ENCODE measurements around the gene TEDDM1. TPM values are rescaled to one million over a fixed set of nuclear protein-coding genes. Genes with fewer than 3 reads are reported as not detected.

The TEDDM1 gene
- total and polyA plus RNA-seq, 2 donors (not counting 3 experiments of a cell fraction or from before 2014, with no cell fraction given): not detected

DNA sequence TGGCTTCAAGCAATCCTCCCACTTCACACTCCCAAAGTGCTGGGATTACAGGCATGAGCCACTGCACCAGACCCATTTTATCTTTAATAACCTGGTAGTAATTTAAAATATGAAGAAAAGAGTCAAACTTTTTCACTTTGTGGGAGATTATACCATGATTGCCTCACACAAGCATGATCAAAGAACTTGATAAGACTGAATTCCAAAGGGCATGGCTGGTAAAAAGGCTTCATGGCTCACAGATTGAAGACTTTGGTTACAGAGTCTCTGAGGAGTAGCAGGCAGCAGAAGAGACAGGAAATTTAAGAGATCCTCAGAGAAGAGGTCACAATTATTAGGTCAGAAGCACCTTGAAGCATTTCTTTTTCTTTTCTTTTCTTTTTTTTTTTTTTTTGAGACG is 33.1 kb upstream of the TEDDM1 start:
- H3K36me3 ChIP-seq (ENCODE audit: control insufficient read depth in 2 of 2, extremely low read depth in 1 of 2, insufficient read depth in 2 of 2, low read length in 2 of 2): no peaks in the 10 kb centered on the region
- no TSS peak for BruUV-seq (replicated peaks)
- no peaks in the 10 kb centered on the region for H3K9me3 ChIP-seq (replicated peaks; ENCODE audit: control insufficient read depth, insufficient read depth, low read length)
- CTCF ChIA-PET: no interaction called here
- H2AFZ ChIP-seq (ENCODE audit: low read depth, low read length): no peak overlapping the region
- no peak for FAIRE-seq
- intact Hi-C loops (cut with micrococcal nuclease) (no loop called here), dilution Hi-C loops (cut with MboI; ENCODE audit: extremely low pct_ligation_motif_present, low sequenced_read_pairs) (no loop called here)
- no peaks in the 10 kb centered on the region for H3K4me1 ChIP-seq (ENCODE audit: control insufficient read depth, extremely low read depth, insufficient read depth, low read length)
- H4K20me1 ChIP-seq (replicated peaks; ENCODE audit: control insufficient read depth, extremely low read depth, insufficient read depth, low read length): no peaks in the 10 kb centered on the region
- TF ChIP-seq, protein P1, sequence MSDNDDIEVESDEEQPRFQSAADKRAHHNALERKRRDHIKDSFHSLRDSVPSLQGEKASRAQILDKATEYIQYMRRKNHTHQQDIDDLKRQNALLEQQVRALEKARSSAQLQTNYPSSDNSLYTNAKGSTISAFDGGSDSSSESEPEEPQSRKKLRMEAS (IDR thresholded peaks at IDR 0.05; ENCODE audit: insufficient read depth, insufficient read length): no peak
- no peaks in the 10 kb centered on the region for H3K27me3 ChIP-seq (ENCODE audit: control insufficient read depth in 2 of 2, insufficient read depth in 2 of 2, low read length in 2 of 2)
- H3K79me2 ChIP-seq (ENCODE audit: control insufficient read depth, insufficient read depth, low read length): no peaks in the 10 kb centered on the region
- no peak for DNase-seq (ENCODE audit: low read depth, low spot score)
- H3K4me2 ChIP-seq (ENCODE audit: insufficient read depth, low read length): no peak overlapping the region
- no peak overlapping the region for H3K9ac ChIP-seq (replicated peaks; ENCODE audit: extremely low read depth, insufficient read depth, low read length)
- no peaks in the 10 kb centered on the region for H3K9me1 ChIP-seq (replicated peaks; ENCODE audit: control insufficient read depth, extremely low read depth, insufficient read depth, low read length)
- H3K27ac ChIP-seq (ENCODE audit: insufficient read depth, low read depth, low read length): no peak overlapping the region
- POLR2A ChIA-PET: no interaction called here
- H3K4me3 ChIP-seq (replicated peaks in 1 of 3; ENCODE audit: insufficient read depth in 1 of 3, low read depth in 1 of 3, low read length in 3 of 3): no peak overlapping the region

- BruUV-seq (replicated peaks): no TSS peak
- CTCF ChIA-PET: no interaction called here
- FAIRE-seq: no peak
These were observed 30.8 kb upstream of the TEDDM1 start for GRCh38 chr1:182431278-182431677.

More at GRCh38 chr1:182431278-182431677, 30.8 kb upstream of the TEDDM1 start:
- intact Hi-C loops (cut with micrococcal nuclease) (no loop called here), dilution Hi-C loops (cut with MboI; ENCODE audit: extremely low pct_ligation_motif_present, low sequenced_read_pairs) (no loop called here)
- H3K4me2 ChIP-seq (ENCODE audit: insufficient read depth, low read length): no peak overlapping the region
- no peaks in the 10 kb centered on the region for H3K36me3 ChIP-seq (ENCODE audit: control insufficient read depth in 2 of 2, extremely low read depth in 1 of 2, insufficient read depth in 2 of 2, low read length in 2 of 2)
- POLR2A ChIA-PET: no interaction called here
- H2AFZ ChIP-seq (ENCODE audit: low read depth, low read length): no peak overlapping the region
- DNase-seq (ENCODE audit: low read depth, low spot score): no peak
- H3K9me3 ChIP-seq (replicated peaks; ENCODE audit: control insufficient read depth, insufficient read depth, low read length): no peaks in the 10 kb centered on the region
- H3K4me1 ChIP-seq (ENCODE audit: control insufficient read depth, extremely low read depth, insufficient read depth, low read length): no peaks in the 10 kb centered on the region
- H3K79me2 ChIP-seq (ENCODE audit: control insufficient read depth, insufficient read depth, low read length): no peaks in the 10 kb centered on the region
- no peak overlapping the region for H3K9ac ChIP-seq (replicated peaks; ENCODE audit: extremely low read depth, insufficient read depth, low read length)
- no peaks in the 10 kb centered on the region for H3K9me1 ChIP-seq (replicated peaks; ENCODE audit: control insufficient read depth, extremely low read depth, insufficient read depth, low read length)
- no peak overlapping the region for H3K4me3 ChIP-seq (replicated peaks in 1 of 3; ENCODE audit: insufficient read depth in 1 of 3, low read depth in 1 of 3, low read length in 3 of 3)
- no peak for TF ChIP-seq JUN (IDR thresholded peaks at IDR 0.05; ENCODE audit: borderline replicate concordance, insufficient read depth, insufficient read length, low read depth)
- TF ChIP-seq CTCF (IDR thresholded peaks at IDR 0.05; ENCODE audit: extremely low read depth in 1 of 2, insufficient read depth in 1 of 2, low read depth in 1 of 2, low read length in 2 of 2): no peak
- no peak for TF ChIP-seq MYC (IDR thresholded peaks at IDR 0.05; ENCODE audit: low read depth, low read length)
- no peak for TF ChIP-seq POLR2AphosphoS5 (IDR thresholded peaks at IDR 0.05; ENCODE audit: insufficient read depth, low read depth, low read length)
- no peak for TF ChIP-seq FOS (IDR thresholded peaks at IDR 0.05; ENCODE audit: borderline replicate concordance, insufficient read depth, low read length)
- TF ChIP-seq GATA2 (IDR thresholded peaks at IDR 0.05; ENCODE audit: insufficient read depth, insufficient read length, low read depth, low read length): no peak
- TF ChIP-seq EZH2 (IDR thresholded peaks at IDR 0.05; ENCODE audit: borderline replicate concordance, low read depth, low read length, severe bottlenecking): no peak
- TF ChIP-seq, protein P1 (IDR thresholded peaks at IDR 0.05; ENCODE audit: insufficient read depth, insufficient read length): no peak
- no peak for TF ChIP-seq POLR2A (IDR thresholded peaks at IDR 0.05; ENCODE audit: low read depth, low read length)
- no peaks in the 10 kb centered on the region for H3K27me3 ChIP-seq (ENCODE audit: control insufficient read depth in 2 of 2, insufficient read depth in 2 of 2, low read length in 2 of 2)
- H4K20me1 ChIP-seq (replicated peaks; ENCODE audit: control insufficient read depth, extremely low read depth, insufficient read depth, low read length): no peaks in the 10 kb centered on the region
- no peak overlapping the region for H3K27ac ChIP-seq (ENCODE audit: insufficient read depth, low read depth, low read length)

Measured in endothelial cell of umbilical vein (primary cell).